Brain microvascular endothelial cell (primary cell): ENCODE measurements around the gene LDB2.
A peak's percentile ranks its signal among the peaks of the same experiment; 100 is the strongest.
"Not testable (repeated sequence)": the region's sequence is repeated elsewhere in the genome, so short reads cannot be mapped to it uniquely, and the experiment has no call there.

Experiments
- DNase-seq: peaks from one replicate; pipeline ENCODE4 v3.0.0-alpha.2; 2020
- H3K27ac ChIP-seq: fragments of 250-450 bp; sonication (Bioruptor Pico); 2 replicates; pipeline ENCODE4 v1.5.1; 2020; ENCODE audit warnings: mild to moderate bottlenecking, moderate library complexity
- H3K27me3 ChIP-seq: fragments of 250-450 bp; sonication (Bioruptor Pico); replicated peaks from 2 replicates; pipeline ENCODE4 v1.5.1; 2020; ENCODE audit warnings: mild to moderate bottlenecking
- H3K36me3 ChIP-seq: fragments of 250-450 bp; sonication (Bioruptor Pico); replicated peaks from 2 replicates; pipeline ENCODE4 v1.5.1; 2020; ENCODE audit warnings: mild to moderate bottlenecking
- H3K4me3 ChIP-seq: 2 replicates; pipeline ENCODE4 v1.5.1; 2011; ENCODE audit warnings: low read depth, mild to moderate bottlenecking, control low read depth, low read length, moderate library complexity
- CTCF ChIP-seq: IDR thresholded peaks from 2 replicates; pipeline ENCODE4 v1.5.1; 2011; ENCODE audit warnings: low read depth, mild to moderate bottlenecking, moderate library complexity, low read length, control low read depth, inconsistent platforms; ENCODE audit errors: missing control alignments
- in situ Hi-C: cut with HindIII; loops from 2 replicates; pipeline ENCODE4 v1.10.0; 2017; ENCODE audit warnings: low sequenced_read_pairs, low pct_ligation_motif_present

LDB2 gene

GRCh38 chr4:16532240-16532970, 366.0 kb downstream of the LDB2 start:
- TF ChIP-seq CTCF, result no peak
- peak; percentile 61 for DNase-seq
- no peaks in the 10 kb centered on the region for H3K36me3 ChIP-seq
- no peak overlapping the region for H3K27ac ChIP-seq
- no peak overlapping the region for H3K4me3 ChIP-seq
- in situ Hi-C loops, result no loop called here
- no peaks in the 10 kb centered on the region for H3K27me3 ChIP-seq

- TF ChIP-seq CTCF, result no peak
- H3K4me3 ChIP-seq, result no peak overlapping the region
- H3K27ac ChIP-seq, result no peak overlapping the region
- no peaks in the 10 kb centered on the region for H3K27me3 ChIP-seq
- in situ Hi-C loops, result no loop called here
- DNase-seq, result peak; percentile 12
- H3K36me3 ChIP-seq, result no peaks in the 10 kb centered on the region
Measured at GRCh38 chr4:16530688-16531635, 367.5 kb downstream of the LDB2 start.

- Histone ChIP-seq H3K36me3 (no peaks in the 10 kb centered on the region), H3K27ac (no peak overlapping the region), H3K4me3 (no peak overlapping the region), H3K27me3 (no peaks in the 10 kb centered on the region)
- in situ Hi-C loops, result no loop called here
- DNase-seq, result no peak
- TF ChIP-seq CTCF, result no peak
Measured at GRCh38 chr4:16524911-16525554, 373.4 kb downstream of the LDB2 start.

- Histone ChIP-seq H3K27ac (no peak overlapping the region), H3K36me3 (no peaks in the 10 kb centered on the region), H3K27me3 (no peaks in the 10 kb centered on the region), H3K4me3 (no peak overlapping the region)
- DNase-seq, result no peak
- TF ChIP-seq CTCF, result no peak
- in situ Hi-C loops, result no loop called here
Measured at GRCh38 chr4:16524406-16524805, 374.0 kb downstream of the LDB2 start.

- H3K27me3 ChIP-seq, DNase-seq, H3K36me3 ChIP-seq, H3K4me3 ChIP-seq, H3K27ac ChIP-seq, in situ Hi-C loops: not testable (repeated sequence)
Measured at GRCh38 chr4:16523526-16523925, 374.9 kb downstream of the LDB2 start.
